GM12878 (cell line): ENCODE results near the gene FAM171A1. TPM values are rescaled to one million over a fixed set of nuclear protein-coding genes. Genes with fewer than 3 reads are reported as not detected.

Experiments used
- ATAC-seq: fragments of 200-7000 bp; cut with Tn5 transposase; 3 replicates; pipeline ENCODE4 v1.9.1; 2020; ENCODE audit warnings: mild to moderate bottlenecking, moderate library complexity
- BruUV-seq: library from RNA; stranded (reverse); fragments of 400-500 nt; replicated peaks from 2 replicates; lab custom pipeline; 2021; lab: Mats Ljungman, UMichigan
- CTCF ChIA-PET: fragments of 300-600 bp; sonication (Branson Sonifier 250); formaldehyde crosslinking; extraction: SDS; loops from one replicate; lab custom pipeline; 2021; ENCODE audit warnings: inconsistent platforms; lab: Yijun Ruan, JAX
- POLR2A ChIA-PET: fragments of 350-600 bp; formaldehyde crosslinking; extraction: SDS; loops from one replicate; lab custom pipeline; 2021; ENCODE audit warnings: inconsistent platforms; lab: Charles Lee
- RAD21 ChIA-PET: fragments of 300-600 bp; sonication (Branson Sonifier 250); formaldehyde crosslinking; loops from one replicate; lab custom pipeline; 2023; ENCODE audit warnings: antibody characterized with exemption; ENCODE audit not compliant: unreplicated experiment; lab: Charles Lee
- SMC1A ChIA-PET: fragments of 300-600 bp; sonication (Branson Sonifier 250); formaldehyde crosslinking; loops from one replicate; lab custom pipeline; 2023; ENCODE audit not compliant: unreplicated experiment, uncharacterized antibody; lab: Charles Lee
- DNase-seq: peaks from one replicate; pipeline ENCODE4 v3.0.0-alpha.2; 2011; ENCODE audit warnings: low read depth, low spot score
- FAIRE-seq: peaks from 3 replicates; lab custom pipeline; 2011; peaks lifted over from hg19 to GRCh38; lab: Jason Lieb, UNC
- H2AFZ ChIP-seq: 2 replicates; pipeline ENCODE4 v1.6.0; 2011; ENCODE audit warnings: low read depth, low read length, control low read depth; ENCODE audit not compliant: control insufficient read depth
- H3K27ac ChIP-seq: 2 replicates; pipeline ENCODE4 v1.5.1; 2011; ENCODE audit warnings: control low read depth; ENCODE audit not compliant: control insufficient read depth, insufficient read depth
- H3K27me3 ChIP-seq, 2 experiments: replicated peaks in 1 of 2; 2 replicates each; pipeline versions ENCODE4 v1.6.0 to v1.6.1; 2011; ENCODE audit warnings: low read length in 1 of 2; ENCODE audit not compliant: control insufficient read depth in 2 of 2, insufficient read depth in 2 of 2
- H3K36me3 ChIP-seq, 2 experiments: 2 replicates each; pipeline ENCODE4 v1.5.1; 2011; ENCODE audit warnings: low read length in 1 of 2; ENCODE audit not compliant: control insufficient read depth in 2 of 2, insufficient read depth in 2 of 2
- H3K4me1 ChIP-seq: 2 replicates; pipeline ENCODE4 v1.6.1; 2011; ENCODE audit warnings: mild to moderate bottlenecking, low read length, moderate library complexity, mixed read lengths; ENCODE audit not compliant: control insufficient read depth, insufficient read depth
- H3K4me2 ChIP-seq: 2 replicates; pipeline ENCODE4 v1.6.0; 2011; ENCODE audit warnings: control low read depth; ENCODE audit not compliant: control insufficient read depth, insufficient read depth
- H3K4me3 ChIP-seq: fragments of 200-600 bp; sonication (generic); 2 replicates; pipeline ENCODE4 v1.5.1; 2016
- H3K79me2 ChIP-seq: 2 replicates; pipeline ENCODE4 v1.6.0; 2011; ENCODE audit warnings: low read length; ENCODE audit not compliant: control insufficient read depth, insufficient read depth
- H3K9ac ChIP-seq: 2 replicates; pipeline ENCODE4 v1.8.0; 2011; ENCODE audit warnings: low read length, control low read depth, mixed read lengths; ENCODE audit not compliant: control insufficient read depth, insufficient read depth
- H3K9me3 ChIP-seq: replicated peaks from 3 replicates; pipeline ENCODE4 v1.5.1; 2011; ENCODE audit warnings: mild to moderate bottlenecking, low read length; ENCODE audit not compliant: control insufficient read depth, insufficient read depth
- H4K20me1 ChIP-seq: 2 replicates; pipeline ENCODE4 v1.6.0; 2011; ENCODE audit not compliant: control insufficient read depth, insufficient read depth
- BHLHE40 ChIP-seq, 2 experiments: fragments of 450-650 bp in 1 of 2; IDR thresholded peaks; 2 replicates each; pipeline ENCODE4 v1.6.1; 2011 to 2017; ENCODE audit warnings: low read depth in 2 of 2, borderline replicate concordance in 1 of 2, improper control_type of control experiment in 1 of 2, low read length in 1 of 2, mild to moderate bottlenecking in 1 of 2
- CEBPB ChIP-seq, 2 experiments: fragments of 150-350 bp in 1 of 2; IDR thresholded peaks; 2 replicates each; pipeline ENCODE4 v1.6.1; 2012 to 2014; ENCODE audit warnings: low read depth in 2 of 2, low read length in 2 of 2, borderline replicate concordance in 1 of 2, inconsistent platforms in 1 of 2
- EED ChIP-seq: sonication (generic); IDR thresholded peaks from 2 replicates; pipeline ENCODE4 v1.6.1; 2016; ENCODE audit warnings: antibody characterized with exemption, low read depth
- FOXM1 ChIP-seq: IDR thresholded peaks from 2 replicates; pipeline ENCODE4 v1.6.1; 2012; ENCODE audit warnings: low read depth, mild to moderate bottlenecking, inconsistent platforms, low read length, moderate library complexity
- KDM1A ChIP-seq: fragments of 200-600 bp; sonication (generic); IDR thresholded peaks from 2 replicates; pipeline ENCODE4 v1.6.1; 2016; ENCODE audit warnings: borderline replicate concordance
- MTA2 ChIP-seq: fragments of 450-650 bp; IDR thresholded peaks from 2 replicates; pipeline ENCODE4 v1.6.1; 2016; ENCODE audit warnings: low read depth, mild to moderate bottlenecking, moderate library complexity
- POLR2AphosphoS2 ChIP-seq: IDR thresholded peaks from 2 replicates; pipeline ENCODE4 v1.6.1; 2011; ENCODE audit warnings: low read depth, mild to moderate bottlenecking, low read length, improper control_type of control experiment, moderate library complexity
- RBBP5 ChIP-seq: fragments of 200-600 bp; sonication (generic); conservative IDR thresholded peaks from 2 replicates; pipeline ENCODE4 v1.6.1; 2016
- RFX5 ChIP-seq: IDR thresholded peaks from 2 replicates; pipeline ENCODE4 v1.6.1; 2011; ENCODE audit warnings: low read depth, low read length, improper control_type of control experiment
- SP1 ChIP-seq: IDR thresholded peaks from one replicate; pipeline ENCODE4 v1.6.1; 2011; ENCODE audit warnings: low read depth, low read length
- STAT1 ChIP-seq: fragments of 450-650 bp; conservative IDR thresholded peaks from 2 replicates; pipeline ENCODE4 v1.6.1; 2014; ENCODE audit warnings: antibody characterized with exemption, mild to moderate bottlenecking
- WRNIP1 ChIP-seq: IDR thresholded peaks from 2 replicates; pipeline ENCODE4 v1.6.1; 2011; ENCODE audit warnings: low read depth, low read length, improper control_type of control experiment, borderline replicate concordance
- YBX1 ChIP-seq: fragments of 450-650 bp; IDR thresholded peaks from 2 replicates; pipeline ENCODE4 v1.6.1; 2016; ENCODE audit warnings: antibody characterized with exemption
- ZNF217 ChIP-seq: fragments of 450-650 bp; IDR thresholded peaks from 2 replicates; pipeline ENCODE4 v1.6.1; 2017; ENCODE audit warnings: antibody characterized with exemption, mild to moderate bottlenecking
- ZZZ3 ChIP-seq: IDR thresholded peaks from 2 replicates; pipeline ENCODE4 v1.6.1; 2011; ENCODE audit warnings: low read depth; ENCODE audit not compliant: control insufficient read depth, insufficient read length
- WGBS: methylation state at CpG from one replicate; pipeline ENCODE4 v1.1.6; 2016; ENCODE audit warnings: low lambda C conversion rate; ENCODE audit not compliant: insufficient replicate concordance, insufficient coverage; ENCODE audit errors: missing lambda C conversion rate; 5-methylcytosine and 5-hydroxymethylcytosine counted together
- in situ Hi-C: fragments of 300-500 bp; cut with MboI; formaldehyde crosslinking; loops from 9 replicates; pipeline ENCODE4 v1.14.3; 2018; ENCODE audit warnings: mixed read lengths
- intact Hi-C: fragments of 100-400 bp; cut with micrococcal nuclease; formaldehyde crosslinking; loops from one replicate; pipeline ENCODE4 v1.14.2; 2022; ENCODE audit not compliant: unreplicated experiment
- polyA plus RNA-seq, 11 experiments: library from polyadenylated mRNA; depleted of rRNA in 4 of 11; unstranded in 6 of 11; stranded (reverse) in 5 of 11; fragments of >200 nt; fragmentation: Nextera tagmentation in 4 of 11; fragmentation: Illumina TruSeq in 1 of 11; extraction: Ambion mirVana in 4 of 11; extraction: Trizol in 1 of 11; gene quantifications; 1 replicate in 1 of 11; 2 replicates in 10 of 11; pipeline versions ENCODE4 v1.2.1 to v1.2.3, GENCODE V29; 2011 to 2016; ENCODE audit warnings: inconsistent platforms in 2 of 11, missing spikeins in 2 of 11, low read depth in 1 of 11
- total RNA-seq, 4 experiments: library from RNA; depleted of rRNA in 3 of 4; stranded (reverse); fragments of >200 nt in 3 of 4; fragmentation: Illumina TruSeq in 1 of 4; extraction: Trizol in 1 of 4; gene quantifications; 2 replicates each; pipeline versions ENCODE4 v1.2.1 to v1.2.3, GENCODE V29; 2013 to 2021
- TF ChIP-seq, protein P1 (sequence below): IDR thresholded peaks from 2 replicates; pipeline ENCODE4 v1.6.1; 2012; ENCODE audit warnings: low read depth, low read length, improper control_type of control experiment
- TF ChIP-seq, protein P2 (sequence below): IDR thresholded peaks from 2 replicates; pipeline ENCODE4 v1.6.1; 2012; ENCODE audit warnings: mild to moderate bottlenecking, low read depth, low read length

Gene FAM171A1
- total and polyA plus RNA-seq, 10 of the 15 experiments (the other 5 are each of a cell fraction or from before 2014, with no cell fraction given): 0.05 to 0.28 (median 0.10) TPM; not detected in 1

DNA sequence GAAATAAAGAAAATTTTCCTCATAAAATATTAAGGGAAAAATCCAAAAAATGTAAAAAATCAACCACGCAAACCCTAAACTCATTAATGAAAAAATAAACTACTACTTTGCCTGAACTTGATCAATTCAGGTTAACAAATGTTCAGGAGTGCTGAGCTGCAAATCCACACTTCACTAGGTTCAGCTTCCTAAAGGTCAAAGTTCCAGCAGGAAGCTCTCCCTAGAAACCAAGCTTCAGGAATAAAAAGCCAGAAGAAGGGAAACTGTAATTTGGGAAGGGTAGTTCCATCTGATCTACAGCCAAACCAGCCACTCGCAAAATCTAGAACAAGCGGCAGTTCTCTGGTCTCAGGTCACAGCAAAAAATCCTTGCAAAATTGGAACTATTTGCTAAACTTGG is 194.8 kb downstream of the FAM171A1 start (continued):
- TF ChIP-seq, protein P1, sequence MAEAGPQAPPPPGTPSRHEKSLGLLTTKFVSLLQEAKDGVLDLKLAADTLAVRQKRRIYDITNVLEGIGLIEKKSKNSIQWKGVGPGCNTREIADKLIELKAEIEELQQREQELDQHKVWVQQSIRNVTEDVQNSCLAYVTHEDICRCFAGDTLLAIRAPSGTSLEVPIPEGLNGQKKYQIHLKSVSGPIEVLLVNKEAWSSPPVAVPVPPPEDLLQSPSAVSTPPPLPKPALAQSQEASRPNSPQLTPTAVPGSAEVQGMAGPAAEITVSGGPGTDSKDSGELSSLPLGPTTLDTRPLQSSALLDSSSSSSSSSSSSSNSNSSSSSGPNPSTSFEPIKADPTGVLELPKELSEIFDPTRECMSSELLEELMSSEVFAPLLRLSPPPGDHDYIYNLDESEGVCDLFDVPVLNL: no peak
- TF ChIP-seq RFX5 (no peak), SP1 (no peak), CEBPB (IDR thresholded peaks at IDR 0.05; ENCODE audit: borderline replicate concordance in 1 of 2, low read depth in 2 of 2, low read length in 2 of 2) (no peak)

DNA sequence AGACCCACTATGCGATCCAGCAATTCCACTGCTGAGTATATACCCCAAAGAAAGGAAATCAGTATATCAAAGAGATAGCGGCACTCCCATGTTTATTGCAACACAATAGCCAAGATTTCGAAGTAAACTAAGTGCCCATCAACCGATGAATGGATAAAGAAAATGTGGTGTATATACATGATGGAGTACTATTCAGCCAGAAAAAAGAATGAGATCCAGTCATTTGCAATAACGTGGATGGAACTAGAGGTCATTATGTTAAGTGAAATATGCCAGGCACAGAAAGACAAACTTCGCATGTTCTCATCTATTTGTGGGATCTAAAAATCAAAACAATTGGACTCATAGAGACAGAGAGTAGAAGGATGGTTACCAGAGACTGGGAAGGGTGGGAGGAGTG is 195.5 kb downstream of the FAM171A1 start:
- ATAC-seq: no peak
- Histone ChIP-seq H3K36me3 (no peaks in the 10 kb centered on the region), H3K4me3 (no peak overlapping the region), H3K4me2 (no peak overlapping the region), H3K27ac (no peak overlapping the region), H3K4me1 (no peaks in the 10 kb centered on the region), H3K9ac (no peak overlapping the region), H2AFZ (no peak overlapping the region), H3K9me3 (no peaks in the 10 kb centered on the region), H4K20me1 (no peaks in the 10 kb centered on the region), H3K27me3 (no peaks in the 10 kb centered on the region), H3K79me2 (no peaks in the 10 kb centered on the region)
- FAIRE-seq: no peak
- BruUV-seq: no TSS peak
- CTCF ChIA-PET: no interaction called here
- no peak for TF ChIP-seq YBX1
- TF ChIP-seq POLR2AphosphoS2: no peak
- TF ChIP-seq CEBPB (IDR thresholded peaks at IDR 0.05; ENCODE audit: borderline replicate concordance in 1 of 2, low read depth in 2 of 2, low read length in 2 of 2): no peak
- TF ChIP-seq ZZZ3: no peak
- no peak for TF ChIP-seq ZNF217
- TF ChIP-seq EED: no peak
- no peak for TF ChIP-seq BHLHE40 (IDR thresholded peaks at IDR 0.05; ENCODE audit: borderline replicate concordance in 1 of 2, low read depth in 2 of 2, low read length in 1 of 2)
- TF ChIP-seq KDM1A: no peak
- TF ChIP-seq FOXM1: no peak
- no peak for TF ChIP-seq STAT1
- TF ChIP-seq, protein P2, sequence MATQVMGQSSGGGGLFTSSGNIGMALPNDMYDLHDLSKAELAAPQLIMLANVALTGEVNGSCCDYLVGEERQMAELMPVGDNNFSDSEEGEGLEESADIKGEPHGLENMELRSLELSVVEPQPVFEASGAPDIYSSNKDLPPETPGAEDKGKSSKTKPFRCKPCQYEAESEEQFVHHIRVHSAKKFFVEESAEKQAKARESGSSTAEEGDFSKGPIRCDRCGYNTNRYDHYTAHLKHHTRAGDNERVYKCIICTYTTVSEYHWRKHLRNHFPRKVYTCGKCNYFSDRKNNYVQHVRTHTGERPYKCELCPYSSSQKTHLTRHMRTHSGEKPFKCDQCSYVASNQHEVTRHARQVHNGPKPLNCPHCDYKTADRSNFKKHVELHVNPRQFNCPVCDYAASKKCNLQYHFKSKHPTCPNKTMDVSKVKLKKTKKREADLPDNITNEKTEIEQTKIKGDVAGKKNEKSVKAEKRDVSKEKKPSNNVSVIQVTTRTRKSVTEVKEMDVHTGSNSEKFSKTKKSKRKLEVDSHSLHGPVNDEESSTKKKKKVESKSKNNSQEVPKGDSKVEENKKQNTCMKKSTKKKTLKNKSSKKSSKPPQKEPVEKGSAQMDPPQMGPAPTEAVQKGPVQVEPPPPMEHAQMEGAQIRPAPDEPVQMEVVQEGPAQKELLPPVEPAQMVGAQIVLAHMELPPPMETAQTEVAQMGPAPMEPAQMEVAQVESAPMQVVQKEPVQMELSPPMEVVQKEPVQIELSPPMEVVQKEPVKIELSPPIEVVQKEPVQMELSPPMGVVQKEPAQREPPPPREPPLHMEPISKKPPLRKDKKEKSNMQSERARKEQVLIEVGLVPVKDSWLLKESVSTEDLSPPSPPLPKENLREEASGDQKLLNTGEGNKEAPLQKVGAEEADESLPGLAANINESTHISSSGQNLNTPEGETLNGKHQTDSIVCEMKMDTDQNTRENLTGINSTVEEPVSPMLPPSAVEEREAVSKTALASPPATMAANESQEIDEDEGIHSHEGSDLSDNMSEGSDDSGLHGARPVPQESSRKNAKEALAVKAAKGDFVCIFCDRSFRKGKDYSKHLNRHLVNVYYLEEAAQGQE: no peak
- TF ChIP-seq RBBP5: no peak
- no peak for TF ChIP-seq WRNIP1
- no peak for TF ChIP-seq MTA2
- no peak for DNase-seq
- intact Hi-C loops (no loop called here), in situ Hi-C loops (no loop called here)
- POLR2A ChIA-PET: no interaction called here
- WGBS: 59% methylated on average over 6 of the region's 6 CpGs
- SMC1A ChIA-PET: no interaction called here
- RAD21 ChIA-PET: no interaction called here
